Neuron (in vitro differentiated cells): ENCODE measurements around the gene OR3A1.
"Not testable (repeated sequence)": the region's sequence is repeated elsewhere in the genome, so short reads cannot be mapped to it uniquely, and the experiment has no call there.

Experiments used
- H2AFZ ChIP-seq: one replicate; pipeline ENCODE4 v1.6.1; 2013; ENCODE audit warnings: low read depth, mild to moderate bottlenecking, inconsistent platforms, low read length, moderate library complexity
- H3K27me3 ChIP-seq: one replicate; pipeline ENCODE4 v1.6.1; 2013; ENCODE audit warnings: low read length; ENCODE audit not compliant: insufficient read depth
- H3K36me3 ChIP-seq: one replicate; pipeline ENCODE4 v1.6.1; 2013; ENCODE audit warnings: low read length; ENCODE audit not compliant: insufficient read depth
- H3K4me1 ChIP-seq: one replicate; pipeline ENCODE4 v1.6.1; 2013; ENCODE audit warnings: low read length; ENCODE audit not compliant: insufficient read depth
- H3K4me3 ChIP-seq: 2 replicates; pipeline ENCODE4 v1.5.1; 2013; ENCODE audit warnings: mild to moderate bottlenecking, low read length, moderate library complexity
- H3K9me3 ChIP-seq: one replicate; pipeline ENCODE4 v1.6.1; 2013; ENCODE audit warnings: low read length

Gene OR3A1

GRCh38 chr17:3298260-3298659, at the start of gene OR3A1:
Gene OR3A1 (minus strand): TSS chr17:3298360. CDS start chr17:3292582, 5,778 bp downstream.
- no peaks in the 10 kb centered on the region for H3K9me3 ChIP-seq
- H3K4me3 ChIP-seq = no peak within 1 kb of the TSS
- H3K27me3 ChIP-seq = no peaks in the 10 kb centered on the region
- no peaks in the 10 kb centered on the region for H3K4me1 ChIP-seq
- no peaks in the 10 kb centered on the region for H3K36me3 ChIP-seq
- H2AFZ ChIP-seq = no peak within 1 kb of the TSS

GRCh38 chr17:3342782-3343181, 44.6 kb upstream of the OR3A1 start:
- not testable (repeated sequence) for H3K9me3 ChIP-seq, H3K27me3 ChIP-seq, H3K36me3 ChIP-seq, H2AFZ ChIP-seq, H3K4me3 ChIP-seq, H3K4me1 ChIP-seq

- H3K9me3 ChIP-seq = no peaks in the 10 kb centered on the region
- H3K4me1 ChIP-seq = no peaks in the 10 kb centered on the region
- H3K27me3 ChIP-seq = no peaks in the 10 kb centered on the region
- H3K36me3 ChIP-seq = no peaks in the 10 kb centered on the region
- no peak overlapping the region for H2AFZ ChIP-seq
- no peak overlapping the region for H3K4me3 ChIP-seq
Observed at GRCh38 chr17:3335876-3336275, 37.7 kb upstream of the OR3A1 start.

- Histone ChIP-seq H3K27me3 (no peaks in the 10 kb centered on the region), H2AFZ (no peak overlapping the region), H3K4me1 (no peaks in the 10 kb centered on the region), H3K4me3 (no peak overlapping the region), H3K36me3 (no peaks in the 10 kb centered on the region), H3K9me3 (no peaks in the 10 kb centered on the region)
Observed at GRCh38 chr17:3318336-3318735, 20.2 kb upstream of the OR3A1 start.

GRCh38 chr17:3316836-3317235, 18.7 kb upstream of the OR3A1 start:
- Histone ChIP-seq H3K4me3 (no peak overlapping the region), H2AFZ (no peak overlapping the region), H3K36me3 (no peaks in the 10 kb centered on the region), H3K4me1 (no peaks in the 10 kb centered on the region), H3K27me3 (peaks cover under 1% of the 10 kb centered on the region), H3K9me3 (no peaks in the 10 kb centered on the region)

- Histone ChIP-seq H3K36me3 (no peaks in the 10 kb centered on the region), H2AFZ (no peak overlapping the region), H3K4me3 (no peak overlapping the region), H3K4me1 (no peaks in the 10 kb centered on the region), H3K27me3 (peaks cover 12% of the 10 kb centered on the region), H3K9me3 (no peaks in the 10 kb centered on the region)
Observed at GRCh38 chr17:3308603-3309002, 10.4 kb upstream of the OR3A1 start.

GRCh38 chr17:3295632-3296031, 2.5 kb downstream of the OR3A1 start:
- Histone ChIP-seq H3K4me3 (no peak overlapping the region), H3K9me3 (no peaks in the 10 kb centered on the region), H3K4me1 (no peaks in the 10 kb centered on the region), H2AFZ (no peak overlapping the region), H3K36me3 (no peaks in the 10 kb centered on the region), H3K27me3 (no peaks in the 10 kb centered on the region)

- not testable (repeated sequence) for H3K4me3 ChIP-seq, H3K36me3 ChIP-seq, H3K4me1 ChIP-seq, H3K27me3 ChIP-seq, H2AFZ ChIP-seq, H3K9me3 ChIP-seq
Observed at GRCh38 chr17:3293548-3293947, 4.6 kb downstream of the OR3A1 start.

- no peaks in the 10 kb centered on the region for H3K4me1 ChIP-seq
- H3K9me3 ChIP-seq = no peaks in the 10 kb centered on the region
- H3K36me3 ChIP-seq = no peaks in the 10 kb centered on the region
- no peak overlapping the region for H3K4me3 ChIP-seq
- H2AFZ ChIP-seq = no peak overlapping the region
- H3K27me3 ChIP-seq = peaks cover 2% of the 10 kb centered on the region
Observed at GRCh38 chr17:3282901-3283300, 15.3 kb downstream of the OR3A1 start.

- Histone ChIP-seq H2AFZ (no peak overlapping the region), H3K4me3 (no peak overlapping the region), H3K27me3 (no peaks in the 10 kb centered on the region), H3K4me1 (no peaks in the 10 kb centered on the region), H3K36me3 (no peaks in the 10 kb centered on the region), H3K9me3 (no peaks in the 10 kb centered on the region)
Observed at GRCh38 chr17:3276126-3276525, 22.0 kb downstream of the OR3A1 start.

- peaks cover 3% of the 10 kb centered on the region for H3K27me3 ChIP-seq
- H3K4me3 ChIP-seq = no peak overlapping the region
- no peaks in the 10 kb centered on the region for H3K9me3 ChIP-seq
- H3K36me3 ChIP-seq = no peaks in the 10 kb centered on the region
- no peak overlapping the region for H2AFZ ChIP-seq
- H3K4me1 ChIP-seq = no peaks in the 10 kb centered on the region
Observed at GRCh38 chr17:3271072-3271848, 26.9 kb downstream of the OR3A1 start.

- H2AFZ ChIP-seq = no peak overlapping the region
- H3K4me3 ChIP-seq = no peak overlapping the region
- no peaks in the 10 kb centered on the region for H3K36me3 ChIP-seq
- no peaks in the 10 kb centered on the region for H3K9me3 ChIP-seq
- H3K4me1 ChIP-seq = no peaks in the 10 kb centered on the region
- H3K27me3 ChIP-seq = peaks cover 6% of the 10 kb centered on the region
Observed at GRCh38 chr17:3260600-3260999, 37.6 kb downstream of the OR3A1 start.

GRCh38 chr17:3260163-3260562, 38.0 kb downstream of the OR3A1 start:
- Histone ChIP-seq H2AFZ (no peak overlapping the region), H3K4me1 (no peaks in the 10 kb centered on the region)

GRCh38 chr17:3256575-3256974, 41.6 kb downstream of the OR3A1 start:
- H2AFZ ChIP-seq = no peak overlapping the region
- H3K4me3 ChIP-seq = no peak overlapping the region
- peaks cover 6% of the 10 kb centered on the region for H3K27me3 ChIP-seq
- H3K4me1 ChIP-seq = no peaks in the 10 kb centered on the region
- no peaks in the 10 kb centered on the region for H3K36me3 ChIP-seq
- H3K9me3 ChIP-seq = no peaks in the 10 kb centered on the region

More at GRCh38 chr17:3260163-3260562, 38.0 kb downstream of the OR3A1 start:
- Histone ChIP-seq H3K36me3 (no peaks in the 10 kb centered on the region), H3K9me3 (no peaks in the 10 kb centered on the region), H3K27me3 (peaks cover 6% of the 10 kb centered on the region), H3K4me3 (no peak overlapping the region)
